HepG2 (cell line): Measurements from ENCODE around the gene DMXL1. TPM values are rescaled to one million over a fixed set of nuclear protein-coding genes. Genes with fewer than 3 reads are reported as not detected.

ENCODE experiments used
- ATF7-NPFF ChIP-seq: sonication (generic); formaldehyde crosslinking; IDR thresholded peaks from 2 replicates; pipeline ENCODE4 v1.8.1; 2023; ENCODE audit warnings: mild to moderate bottlenecking, low read depth, missing genetic modification reagents, moderate library complexity
- DPF2 ChIP-seq: sonication (generic); formaldehyde crosslinking; IDR thresholded peaks from 2 replicates; pipeline ENCODE4 v1.4.0; 2020; ENCODE audit warnings: mild to moderate bottlenecking, low read depth, missing genetic modification reagents, borderline replicate concordance
- HCFC1 ChIP-seq: fragments of 150-350 bp; IDR thresholded peaks from 2 replicates; pipeline ENCODE4 v1.6.1; 2014; ENCODE audit warnings: low read depth, low read length
- JUN ChIP-seq: sonication (generic); formaldehyde crosslinking; IDR thresholded peaks from 2 replicates; pipeline ENCODE4 v1.4.0; 2020; ENCODE audit warnings: mild to moderate bottlenecking, missing genetic modification reagents
- POGK ChIP-seq: sonication (generic); formaldehyde crosslinking; conservative IDR thresholded peaks from 2 replicates; pipeline ENCODE4 v1.8.0; 2022; ENCODE audit warnings: mild to moderate bottlenecking, moderate library complexity, missing genetic modification reagents
- SNAI1 ChIP-seq: sonication (generic); formaldehyde crosslinking; IDR thresholded peaks from 2 replicates; pipeline ENCODE4 v1.5.0; 2020; ENCODE audit warnings: mild to moderate bottlenecking, missing genetic modification reagents, borderline replicate concordance
- ZNF484 ChIP-seq: sonication (generic); formaldehyde crosslinking; IDR thresholded peaks from 2 replicates; pipeline ENCODE4 v1.5.1; 2020; ENCODE audit warnings: mild to moderate bottlenecking, low read depth, missing genetic modification reagents, borderline replicate concordance
- ZNF878 ChIP-seq: sonication (generic); formaldehyde crosslinking; IDR thresholded peaks from 2 replicates; pipeline ENCODE4 v1.8.1; 2023; ENCODE audit warnings: mild to moderate bottlenecking, missing genetic modification reagents, moderate library complexity
- polyA plus RNA-seq, 8 experiments: library from polyadenylated mRNA; depleted of rRNA in 3 of 8; stranded (reverse) in 7 of 8; unstranded in 1 of 8; fragments of >200 nt; fragmentation: Illumina TruSeq in 4 of 8; extraction: Trizol in 4 of 8; gene quantifications; 2 replicates each; pipeline versions ENCODE4 v1.2.1 to v1.2.3, GENCODE V29; 2011 to 2016; ENCODE audit warnings: low read depth in 4 of 8, missing spikeins in 1 of 8, mixed read lengths in 1 of 8; ENCODE audit not compliant: insufficient read depth in 1 of 8
- total RNA-seq, 5 experiments: library from RNA; depleted of rRNA; stranded (reverse); fragments of >200 nt; fragmentation: Illumina TruSeq; extraction: Trizol; gene quantifications; 2 replicates each; pipeline ENCODE4 v1.2.3, GENCODE V29; 2016; ENCODE audit warnings: low read depth in 1 of 5
- TF ChIP-seq, protein P1 (sequence below): sonication (generic); formaldehyde crosslinking; IDR thresholded peaks from 2 replicates; pipeline ENCODE4 v1.5.0; 2020; ENCODE audit warnings: mild to moderate bottlenecking, missing genetic modification reagents, borderline replicate concordance
- TF ChIP-seq, protein P2 (sequence below): sonication (generic); formaldehyde crosslinking; IDR thresholded peaks from 2 replicates; pipeline ENCODE4 v1.4.0; 2020; ENCODE audit warnings: missing genetic modification reagents, low read depth, mild to moderate bottlenecking, borderline replicate concordance
- TF ChIP-seq, protein P3 (sequence below): sonication (generic); formaldehyde crosslinking; IDR thresholded peaks from 2 replicates; pipeline ENCODE4 v1.5.1; 2020; ENCODE audit warnings: missing genetic modification reagents, mild to moderate bottlenecking, borderline replicate concordance
- TF ChIP-seq, protein P4 (sequence below): sonication (generic); formaldehyde crosslinking; conservative IDR thresholded peaks from 2 replicates; pipeline ENCODE4 v1.8.0; 2022; ENCODE audit warnings: missing genetic modification reagents

DMXL1 gene
- total and polyA plus RNA-seq, 2 of the 13 experiments (the other 11 are each of a cell fraction or from before 2014, with no cell fraction given) = 6.9 to 18.6 TPM

DNA sequence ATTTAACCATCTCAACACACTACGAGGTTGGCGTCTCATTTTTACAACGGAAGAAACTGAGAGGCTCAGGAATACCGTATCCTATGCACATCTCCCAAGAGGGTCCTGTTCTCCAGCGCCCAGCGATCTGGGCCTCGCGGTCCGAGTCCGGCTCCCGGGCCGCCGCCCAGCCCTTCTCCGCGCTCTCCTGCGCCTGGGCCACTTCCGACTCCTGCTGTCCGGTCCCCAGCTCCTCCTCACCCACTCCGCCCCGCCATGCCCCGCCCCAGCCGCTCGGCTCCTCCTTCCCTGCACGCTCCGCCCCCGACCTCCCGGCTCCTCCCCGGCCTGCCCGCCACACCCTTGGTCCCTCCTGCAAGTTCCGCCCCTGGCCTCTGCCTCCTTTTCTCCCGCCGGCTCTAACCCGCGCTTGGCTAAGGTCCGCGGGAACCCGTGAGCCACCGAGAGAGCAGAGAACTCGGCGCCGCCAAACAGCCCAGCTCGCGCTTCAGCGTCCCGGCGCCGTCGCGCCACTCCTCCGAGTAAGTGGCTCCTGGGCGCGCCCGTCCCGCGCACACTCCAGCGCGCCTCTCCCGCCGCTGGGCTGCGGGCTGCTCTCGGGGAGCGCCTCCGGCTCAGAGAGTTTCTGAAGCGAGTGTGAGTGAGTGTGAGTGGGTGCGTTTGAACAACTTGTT lies 197.6 kb downstream of the DMXL1 start (continued):
- TF ChIP-seq, protein P1, sequence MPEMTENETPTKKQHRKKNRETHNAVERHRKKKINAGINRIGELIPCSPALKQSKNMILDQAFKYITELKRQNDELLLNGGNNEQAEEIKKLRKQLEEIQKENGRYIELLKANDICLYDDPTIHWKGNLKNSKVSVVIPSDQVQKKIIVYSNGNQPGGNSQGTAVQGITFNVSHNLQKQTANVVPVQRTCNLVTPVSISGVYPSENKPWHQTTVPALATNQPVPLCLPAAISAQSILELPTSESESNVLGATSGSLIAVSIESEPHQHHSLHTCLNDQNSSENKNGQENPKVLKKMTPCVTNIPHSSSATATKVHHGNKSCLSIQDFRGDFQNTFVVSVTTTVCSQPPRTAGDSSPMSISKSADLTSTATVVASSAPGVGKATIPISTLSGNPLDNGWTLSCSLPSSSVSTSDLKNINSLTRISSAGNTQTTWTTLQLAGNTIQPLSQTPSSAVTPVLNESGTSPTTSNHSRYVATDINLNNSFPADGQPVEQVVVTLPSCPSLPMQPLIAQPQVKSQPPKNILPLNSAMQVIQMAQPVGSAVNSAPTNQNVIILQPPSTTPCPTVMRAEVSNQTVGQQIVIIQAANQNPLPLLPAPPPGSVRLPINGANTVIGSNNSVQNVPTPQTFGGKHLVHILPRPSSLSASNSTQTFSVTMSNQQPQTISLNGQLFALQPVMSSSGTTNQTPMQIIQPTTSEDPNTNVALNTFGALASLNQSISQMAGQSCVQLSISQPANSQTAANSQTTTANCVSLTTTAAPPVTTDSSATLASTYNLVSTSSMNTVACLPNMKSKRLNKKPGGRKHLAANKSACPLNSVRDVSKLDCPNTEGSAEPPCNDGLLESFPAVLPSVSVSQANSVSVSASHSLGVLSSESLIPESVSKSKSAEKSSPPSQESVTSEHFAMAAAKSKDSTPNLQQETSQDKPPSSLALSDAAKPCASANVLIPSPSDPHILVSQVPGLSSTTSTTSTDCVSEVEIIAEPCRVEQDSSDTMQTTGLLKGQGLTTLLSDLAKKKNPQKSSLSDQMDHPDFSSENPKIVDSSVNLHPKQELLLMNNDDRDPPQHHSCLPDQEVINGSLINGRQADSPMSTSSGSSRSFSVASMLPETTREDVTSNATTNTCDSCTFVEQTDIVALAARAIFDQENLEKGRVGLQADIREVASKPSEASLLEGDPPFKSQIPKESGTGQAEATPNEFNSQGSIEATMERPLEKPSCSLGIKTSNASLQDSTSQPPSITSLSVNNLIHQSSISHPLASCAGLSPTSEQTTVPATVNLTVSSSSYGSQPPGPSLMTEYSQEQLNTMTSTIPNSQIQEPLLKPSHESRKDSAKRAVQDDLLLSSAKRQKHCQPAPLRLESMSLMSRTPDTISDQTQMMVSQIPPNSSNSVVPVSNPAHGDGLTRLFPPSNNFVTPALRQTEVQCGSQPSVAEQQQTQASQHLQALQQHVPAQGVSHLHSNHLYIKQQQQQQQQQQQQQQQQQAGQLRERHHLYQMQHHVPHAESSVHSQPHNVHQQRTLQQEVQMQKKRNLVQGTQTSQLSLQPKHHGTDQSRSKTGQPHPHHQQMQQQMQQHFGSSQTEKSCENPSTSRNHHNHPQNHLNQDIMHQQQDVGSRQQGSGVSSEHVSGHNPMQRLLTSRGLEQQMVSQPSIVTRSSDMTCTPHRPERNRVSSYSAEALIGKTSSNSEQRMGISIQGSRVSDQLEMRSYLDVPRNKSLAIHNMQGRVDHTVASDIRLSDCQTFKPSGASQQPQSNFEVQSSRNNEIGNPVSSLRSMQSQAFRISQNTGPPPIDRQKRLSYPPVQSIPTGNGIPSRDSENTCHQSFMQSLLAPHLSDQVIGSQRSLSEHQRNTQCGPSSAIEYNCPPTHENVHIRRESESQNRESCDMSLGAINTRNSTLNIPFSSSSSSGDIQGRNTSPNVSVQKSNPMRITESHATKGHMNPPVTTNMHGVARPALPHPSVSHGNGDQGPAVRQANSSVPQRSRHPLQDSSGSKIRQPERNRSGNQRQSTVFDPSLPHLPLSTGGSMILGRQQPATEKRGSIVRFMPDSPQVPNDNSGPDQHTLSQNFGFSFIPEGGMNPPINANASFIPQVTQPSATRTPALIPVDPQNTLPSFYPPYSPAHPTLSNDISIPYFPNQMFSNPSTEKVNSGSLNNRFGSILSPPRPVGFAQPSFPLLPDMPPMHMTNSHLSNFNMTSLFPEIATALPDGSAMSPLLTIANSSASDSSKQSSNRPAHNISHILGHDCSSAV (CRISPR knock-in tag) = no peak
- TF ChIP-seq ZNF878 (CRISPR knock-in tag) (peak; percentile 84), ZNF484 (CRISPR knock-in tag) (no peak), HCFC1 (no peak), DPF2 (CRISPR knock-in tag) (no peak), SNAI1 (CRISPR knock-in tag) (no peak), POGK (CRISPR knock-in tag) (peak; percentile 98), ATF7-NPFF (CRISPR knock-in tag) (peak; percentile 61), JUN (CRISPR knock-in tag) (no peak)
- TF ChIP-seq, protein P2, sequence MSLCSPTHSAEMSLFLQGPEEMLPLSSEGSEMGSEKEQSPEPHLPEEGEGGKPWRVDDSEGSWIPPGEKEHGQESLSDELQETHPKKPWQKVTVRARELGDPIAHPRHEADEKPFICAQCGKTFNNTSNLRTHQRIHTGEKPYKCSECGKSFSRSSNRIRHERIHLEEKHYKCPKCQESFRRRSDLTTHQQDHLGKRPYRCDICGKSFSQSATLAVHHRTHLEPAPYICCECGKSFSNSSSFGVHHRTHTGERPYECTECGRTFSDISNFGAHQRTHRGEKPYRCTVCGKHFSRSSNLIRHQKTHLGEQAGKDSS (CRISPR knock-in tag) = peak; percentile 54; the same call in 1 of the 2 replicates
- TF ChIP-seq, protein P3, sequence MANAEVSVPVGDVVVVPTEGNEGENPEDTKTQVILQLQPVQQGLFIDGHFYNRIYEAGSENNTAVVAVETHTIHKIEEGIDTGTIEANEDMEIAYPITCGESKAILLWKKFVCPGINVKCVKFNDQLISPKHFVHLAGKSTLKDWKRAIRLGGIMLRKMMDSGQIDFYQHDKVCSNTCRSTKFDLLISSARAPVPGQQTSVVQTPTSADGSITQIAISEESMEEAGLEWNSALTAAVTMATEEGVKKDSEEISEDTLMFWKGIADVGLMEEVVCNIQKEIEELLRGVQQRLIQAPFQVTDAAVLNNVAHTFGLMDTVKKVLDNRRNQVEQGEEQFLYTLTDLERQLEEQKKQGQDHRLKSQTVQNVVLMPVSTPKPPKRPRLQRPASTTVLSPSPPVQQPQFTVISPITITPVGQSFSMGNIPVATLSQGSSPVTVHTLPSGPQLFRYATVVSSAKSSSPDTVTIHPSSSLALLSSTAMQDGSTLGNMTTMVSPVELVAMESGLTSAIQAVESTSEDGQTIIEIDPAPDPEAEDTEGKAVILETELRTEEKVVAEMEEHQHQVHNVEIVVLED (CRISPR knock-in tag) = peak; percentile 53; the same call in 1 of the 2 replicates
- TF ChIP-seq, protein P4, sequence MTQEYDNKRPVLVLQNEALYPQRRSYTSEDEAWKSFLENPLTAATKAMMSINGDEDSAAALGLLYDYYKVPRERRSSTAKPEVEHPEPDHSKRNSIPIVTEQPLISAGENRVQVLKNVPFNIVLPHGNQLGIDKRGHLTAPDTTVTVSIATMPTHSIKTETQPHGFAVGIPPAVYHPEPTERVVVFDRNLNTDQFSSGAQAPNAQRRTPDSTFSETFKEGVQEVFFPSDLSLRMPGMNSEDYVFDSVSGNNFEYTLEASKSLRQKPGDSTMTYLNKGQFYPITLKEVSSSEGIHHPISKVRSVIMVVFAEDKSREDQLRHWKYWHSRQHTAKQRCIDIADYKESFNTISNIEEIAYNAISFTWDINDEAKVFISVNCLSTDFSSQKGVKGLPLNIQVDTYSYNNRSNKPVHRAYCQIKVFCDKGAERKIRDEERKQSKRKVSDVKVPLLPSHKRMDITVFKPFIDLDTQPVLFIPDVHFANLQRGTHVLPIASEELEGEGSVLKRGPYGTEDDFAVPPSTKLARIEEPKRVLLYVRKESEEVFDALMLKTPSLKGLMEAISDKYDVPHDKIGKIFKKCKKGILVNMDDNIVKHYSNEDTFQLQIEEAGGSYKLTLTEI (CRISPR knock-in tag) = no peak
